Umbilical cord (tissue), 2 donors: ENCODE data around the gene SPATA18. TPM values are rescaled to one million over a fixed set of nuclear protein-coding genes. Genes with fewer than 3 reads are reported as not detected.
A peak's percentile ranks its signal among the peaks of the same experiment; 100 is the strongest.
"Not testable (repeated sequence)": the region's sequence is repeated elsewhere in the genome, so short reads cannot be mapped to it uniquely, and the experiment has no call there.

Experiments
- DNase-seq: peaks from one replicate; pipeline ENCODE4 v3.0.0-alpha.2; 2015; ENCODE audit warnings: low spot score
- total RNA-seq: library from RNA; depleted of rRNA; stranded (reverse); fragments of >200 nt; gene quantifications from one replicate; pipeline ENCODE4 v1.2.3, GENCODE V29; 2014; ENCODE audit warnings: low replicate concordance; ENCODE audit not compliant: insufficient read depth

SPATA18 gene
- total RNA-seq, 1 donor from 2014 or later: 2.9 TPM

GRCh38 chr4:52107336-52107735, 56.2 kb downstream of the SPATA18 start:
- DNase-seq: no peak

GRCh38 chr4:52107745-52108144, 56.6 kb downstream of the SPATA18 start:
- DNase-seq: no peak

- no peak for DNase-seq
Measured at GRCh38 chr4:52110171-52110570, 59.1 kb downstream of the SPATA18 start.

GRCh38 chr4:52111995-52112394, 60.9 kb downstream of the SPATA18 start:
- no peak for DNase-seq

- DNase-seq: no peak
Measured at GRCh38 chr4:52112411-52112810, 61.3 kb downstream of the SPATA18 start.

GRCh38 chr4:52116641-52117040, 65.5 kb downstream of the SPATA18 start:
- no peak for DNase-seq

- DNase-seq: no peak
Measured at GRCh38 chr4:52126226-52126625, 75.1 kb downstream of the SPATA18 start.

GRCh38 chr4:52126966-52127365, 75.9 kb downstream of the SPATA18 start:
- peak; percentile 9 for DNase-seq

GRCh38 chr4:52135171-52135570, 84.1 kb downstream of the SPATA18 start:
- no peak for DNase-seq

GRCh38 chr4:52137152-52137551, 86.0 kb downstream of the SPATA18 start:
- DNase-seq: not testable (repeated sequence)

GRCh38 chr4:52142816-52143215, 91.7 kb downstream of the SPATA18 start:
- DNase-seq: no peak

- no peak for DNase-seq
Measured at GRCh38 chr4:52143815-52144214, 92.7 kb downstream of the SPATA18 start.

GRCh38 chr4:52144372-52144771, 93.3 kb downstream of the SPATA18 start:
- no peak for DNase-seq

Other genes starting within 250 kb of the SPATA18 start
- 85.0 TPM for gene DCUN1D4, start 208.2 kb upstream of the SPATA18 start, total RNA-seq
- gene LRRC66, start 30.9 kb upstream of the SPATA18 start, total RNA-seq: 2.2 TPM
- 51.5 TPM for gene SGCB, start 13.0 kb upstream of the SPATA18 start, total RNA-seq